Naive thymus-derived CD8-positive, alpha-beta T cell (primary cell): ENCODE measurements around the gene LYL1. TPM values are rescaled to one million over a fixed set of nuclear protein-coding genes. Genes with fewer than 3 reads are reported as not detected.

Experiments used
- ATAC-seq, 2 donors: fragments of 150-1000 bp; cut with Tn5 transposase in 1 of 2; sonication (Bioruptor Pico), chemical (Tn5 transposase) in 1 of 2; 1 replicate in 1 of 2; 2 replicates in 1 of 2; pipeline ENCODE4 v1.10.0; 2021; ENCODE audit warnings: mild to moderate bottlenecking in 2 of 2, moderate library complexity in 2 of 2
- POLR2A ChIA-PET: fragments of 350-600 bp; sonication (Branson Sonifier 250); formaldehyde crosslinking; loops from one replicate; lab custom pipeline; 2021; ENCODE audit warnings: antibody characterized with exemption; lab: Charles Lee
- DNase-seq, 10 donors: peaks; one replicate each; pipeline versions ENCODE4 v3.0.0 to v3.0.0-alpha.2; 2020 to 2022
- H3K27ac Mint-ChIP-seq, 10 donors: one replicate each; pipeline ENCODE4 v1.8.0; 2020 to 2022; ENCODE audit warnings: mild to moderate bottlenecking in 10 of 10, mixed read lengths in 10 of 10, moderate library complexity in 4 of 10, inconsistent platforms in 1 of 10
- H3K27me3 Mint-ChIP-seq, 5 donors: one replicate each; pipeline ENCODE4 v1.8.0; 2021 to 2022; ENCODE audit warnings: mixed read lengths in 5 of 5
- H3K36me3 Mint-ChIP-seq, 3 donors: one replicate each; pipeline ENCODE4 v1.8.0; 2020 to 2022; ENCODE audit warnings: mixed read lengths in 3 of 3, mild to moderate bottlenecking in 2 of 3, inconsistent platforms in 1 of 3
- H3K4me1 Mint-ChIP-seq, 4 donors: one replicate each; pipeline ENCODE4 v1.8.0; 2021 to 2022; ENCODE audit warnings: mixed read lengths in 4 of 4
- H3K4me3 Mint-ChIP-seq, 10 donors: one replicate each; pipeline ENCODE4 v1.8.0; 2020 to 2022; ENCODE audit warnings: mild to moderate bottlenecking in 10 of 10, mixed read lengths in 10 of 10, moderate library complexity in 6 of 10, inconsistent platforms in 1 of 10
- H3K9me3 Mint-ChIP-seq, 9 donors: one replicate each; pipeline ENCODE4 v1.8.0; 2020 to 2022; ENCODE audit warnings: mixed read lengths in 9 of 9, mild to moderate bottlenecking in 3 of 9, inconsistent platforms in 1 of 9, moderate library complexity in 1 of 9
- polyA plus RNA-seq, 3 donors: library from polyadenylated mRNA; unstranded; fragments of 300-500 nt; fragmentation: Illumina TruSeq; gene quantifications; one replicate each; pipeline ENCODE4 v1.2.3, GENCODE V29; 2021
- total RNA-seq, 8 experiments: library from RNA in 2 of 8; stranded (reverse) in 2 of 8; gene quantifications; one replicate each; pipeline ENCODE4 v1.2.3 and lab custom pipeline; 2021 to 2026

Gene LYL1
- total and polyA plus RNA-seq, 5 experiments from 2014 or later: 0.37 to 7.9 (median 2.6) TPM

- Mint-ChIP-seq H3K27me3 (peaks cover 4 to 31% (median 12%) of the 10 kb centered on the region in 5 donors), H3K4me3 (no peak overlapping the region), H3K4me1 (peaks cover 4 to 11% (median 9%) of the 10 kb centered on the region in 4 donors), H3K27ac (peak overlapping the region in 1 of 10 donors; percentile 76), H3K9me3 (no peaks in the 10 kb centered on the region), H3K36me3 (no peaks in the 10 kb centered on the region)
- DNase-seq (no peak), ATAC-seq (no peak)
- POLR2A ChIA-PET: no interaction called here
Measured at GRCh38 chr19:13064092-13064489, 38.6 kb downstream of the LYL1 start.

- H3K4me1 Mint-ChIP-seq: peaks cover 3 to 11% (median 9%) of the 10 kb centered on the region in 4 donors
- no peaks in the 10 kb centered on the region for H3K36me3 Mint-ChIP-seq
- H3K4me3 Mint-ChIP-seq: no peak overlapping the region
- ATAC-seq (no peak), DNase-seq (no peak)
- no peaks in the 10 kb centered on the region for H3K9me3 Mint-ChIP-seq
- POLR2A ChIA-PET: no interaction called here
- H3K27ac Mint-ChIP-seq: peak overlapping the region in 1 of 10 donors; percentile 8
- peaks cover 4 to 31% (median 12%) of the 10 kb centered on the region in 5 donors for H3K27me3 Mint-ChIP-seq
Measured at GRCh38 chr19:13063461-13064091, 39.1 kb downstream of the LYL1 start.

- no peaks in the 10 kb centered on the region for H3K9me3 Mint-ChIP-seq
- peaks cover 4 to 31% (median 12%) of the 10 kb centered on the region in 5 donors for H3K27me3 Mint-ChIP-seq
- H3K4me3 Mint-ChIP-seq: no peak overlapping the region
- POLR2A ChIA-PET: interaction anchor here (1.5 to 1.8 kb wide), 2 partner anchors 48 to 78 kb away, joined by 4 read pairs; no protein-coding TSS in a partner anchor
- H3K27ac Mint-ChIP-seq: no peak overlapping the region
- DNase-seq (no peak), ATAC-seq (no peak)
- no peaks in the 10 kb centered on the region for H3K36me3 Mint-ChIP-seq
- peaks cover 3 to 11% (median 9%) of the 10 kb centered on the region in 4 donors for H3K4me1 Mint-ChIP-seq
Measured at GRCh38 chr19:13062317-13062716, 40.3 kb downstream of the LYL1 start.

GRCh38 chr19:13060964-13061927, 41.4 kb downstream of the LYL1 start:
- Mint-ChIP-seq H3K36me3 (no peaks in the 10 kb centered on the region), H3K4me3 (peak overlapping the region; percentile 70 to 89 (median 83)), H3K27ac (peak overlapping the region in 1 of 10 donors; percentile 52), H3K4me1 (peaks cover 3 to 11% (median 9%) of the 10 kb centered on the region in 4 donors), H3K9me3 (no peaks in the 10 kb centered on the region), H3K27me3 (peaks cover 4 to 31% (median 12%) of the 10 kb centered on the region in 5 donors)
- ATAC-seq (peak; percentile 97 to 99), DNase-seq (peak; percentile 54 to 83 (median 71))
- POLR2A ChIA-PET: interaction anchor here (0.7 to 1.8 kb wide), 10 partner anchors 33 to 83 kb away, joined by 3 to 8 read pairs (median 4); no protein-coding TSS in a partner anchor

GRCh38 chr19:13060233-13060963, 42.3 kb downstream of the LYL1 start:
- no peak for ATAC-seq
- Mint-ChIP-seq H3K27me3 (peaks cover 4 to 28% (median 12%) of the 10 kb centered on the region in 5 donors), H3K36me3 (no peaks in the 10 kb centered on the region), H3K4me1 (peaks cover 3 to 11% (median 9%) of the 10 kb centered on the region in 4 donors), H3K9me3 (no peaks in the 10 kb centered on the region), H3K4me3 (peak overlapping the region in 7 of 10 donors; percentile 70 to 89 (median 83)), H3K27ac (no peak overlapping the region)
- DNase-seq: no peak
- POLR2A ChIA-PET: interaction anchor here (0.7 to 1.6 kb wide), 7 partner anchors 34 to 142 kb away, joined by 3 to 8 read pairs (median 4); partner anchors contain the start of gene SYCE2

- POLR2A ChIA-PET: no interaction called here
- no peak overlapping the region for H3K4me3 Mint-ChIP-seq
- DNase-seq (no peak), ATAC-seq (no peak)
- H3K36me3 Mint-ChIP-seq: no peaks in the 10 kb centered on the region
- peaks cover 3 to 11% (median 9%) of the 10 kb centered on the region in 4 donors for H3K4me1 Mint-ChIP-seq
- no peak overlapping the region for H3K27ac Mint-ChIP-seq
- H3K27me3 Mint-ChIP-seq: peaks cover 4 to 22% (median 12%) of the 10 kb centered on the region in 5 donors
- no peaks in the 10 kb centered on the region for H3K9me3 Mint-ChIP-seq
Measured at GRCh38 chr19:13058951-13059660, 43.6 kb downstream of the LYL1 start.

- DNase-seq (no peak), ATAC-seq (no peak)
- H3K9me3 Mint-ChIP-seq: no peaks in the 10 kb centered on the region
- H3K27ac Mint-ChIP-seq: no peak overlapping the region
- POLR2A ChIA-PET: interaction anchor here (0.6 to 1.5 kb wide), 2 partner anchors 72 to 139 kb away, joined by 3 to 5 read pairs; no protein-coding TSS in a partner anchor
- no peak overlapping the region for H3K4me3 Mint-ChIP-seq
- peaks cover 4 to 11% (median 9%) of the 10 kb centered on the region in 4 donors for H3K4me1 Mint-ChIP-seq
- H3K27me3 Mint-ChIP-seq: peaks cover 1 to 10% (median 5%) of the 10 kb centered on the region in 5 donors
- no peaks in the 10 kb centered on the region for H3K36me3 Mint-ChIP-seq
Measured at GRCh38 chr19:13057744-13058143, 44.9 kb downstream of the LYL1 start.

GRCh38 chr19:13057147-13057572, 45.5 kb downstream of the LYL1 start:
- POLR2A ChIA-PET: interaction anchor here (1.5 kb wide), 1 partner anchor 71 kb away, joined by 5 read pairs; no protein-coding TSS in a partner anchor
- H3K27ac Mint-ChIP-seq: no peak overlapping the region
- peaks cover 6 to 11% (median 9%) of the 10 kb centered on the region in 4 donors for H3K4me1 Mint-ChIP-seq
- ATAC-seq: no peak
- peaks cover 1 to 8% (median 5%) of the 10 kb centered on the region in 5 donors for H3K27me3 Mint-ChIP-seq
- no peak for DNase-seq
- H3K4me3 Mint-ChIP-seq: no peak overlapping the region
- H3K36me3 Mint-ChIP-seq: no peaks in the 10 kb centered on the region
- H3K9me3 Mint-ChIP-seq: no peaks in the 10 kb centered on the region

- Mint-ChIP-seq H3K4me3 (no peak overlapping the region), H3K9me3 (no peaks in the 10 kb centered on the region), H3K4me1 (peaks cover 10 to 16% (median 15%) of the 10 kb centered on the region in 4 donors), H3K27ac (no peak overlapping the region), H3K27me3 (peaks cover 0 to 12% (median 5%) of the 10 kb centered on the region in 5 donors), H3K36me3 (no peaks in the 10 kb centered on the region)
- POLR2A ChIA-PET: no interaction called here
- no peak for DNase-seq
- ATAC-seq: no peak
Measured at GRCh38 chr19:13056052-13056660, 46.5 kb downstream of the LYL1 start.

GRCh38 chr19:13055213-13056051, 47.2 kb downstream of the LYL1 start:
- peaks cover 0 to 19% (median 5%) of the 10 kb centered on the region in 5 donors for H3K27me3 Mint-ChIP-seq
- no peaks in the 10 kb centered on the region for H3K9me3 Mint-ChIP-seq
- H3K4me3 Mint-ChIP-seq: no peak overlapping the region
- H3K27ac Mint-ChIP-seq: no peak overlapping the region
- no peak for DNase-seq
- POLR2A ChIA-PET: no interaction called here
- ATAC-seq: no peak
- H3K36me3 Mint-ChIP-seq: no peaks in the 10 kb centered on the region
- H3K4me1 Mint-ChIP-seq: peaks cover 9 to 14% (median 13%) of the 10 kb centered on the region in 4 donors
